OCI-LY3 (cell line): ENCODE data around the gene CCDC78.

Experiments
- EZH2phosphoT487 ChIP-seq: fragments of 200-600 bp; shearing (Covaris generic); IDR thresholded peaks from 2 replicates; pipeline ENCODE4 v1.6.1; 2018; ENCODE audit warnings: antibody characterized with exemption, mixed run types, low read depth
- TF ChIP-seq, protein P1 (sequence below): fragments of 200-600, 300-600 bp; sonication (generic); IDR thresholded peaks from 2 replicates; pipeline ENCODE4 v1.5.1; 2014; ENCODE audit warnings: antibody characterized with exemption, low read length, low read depth

DNA sequence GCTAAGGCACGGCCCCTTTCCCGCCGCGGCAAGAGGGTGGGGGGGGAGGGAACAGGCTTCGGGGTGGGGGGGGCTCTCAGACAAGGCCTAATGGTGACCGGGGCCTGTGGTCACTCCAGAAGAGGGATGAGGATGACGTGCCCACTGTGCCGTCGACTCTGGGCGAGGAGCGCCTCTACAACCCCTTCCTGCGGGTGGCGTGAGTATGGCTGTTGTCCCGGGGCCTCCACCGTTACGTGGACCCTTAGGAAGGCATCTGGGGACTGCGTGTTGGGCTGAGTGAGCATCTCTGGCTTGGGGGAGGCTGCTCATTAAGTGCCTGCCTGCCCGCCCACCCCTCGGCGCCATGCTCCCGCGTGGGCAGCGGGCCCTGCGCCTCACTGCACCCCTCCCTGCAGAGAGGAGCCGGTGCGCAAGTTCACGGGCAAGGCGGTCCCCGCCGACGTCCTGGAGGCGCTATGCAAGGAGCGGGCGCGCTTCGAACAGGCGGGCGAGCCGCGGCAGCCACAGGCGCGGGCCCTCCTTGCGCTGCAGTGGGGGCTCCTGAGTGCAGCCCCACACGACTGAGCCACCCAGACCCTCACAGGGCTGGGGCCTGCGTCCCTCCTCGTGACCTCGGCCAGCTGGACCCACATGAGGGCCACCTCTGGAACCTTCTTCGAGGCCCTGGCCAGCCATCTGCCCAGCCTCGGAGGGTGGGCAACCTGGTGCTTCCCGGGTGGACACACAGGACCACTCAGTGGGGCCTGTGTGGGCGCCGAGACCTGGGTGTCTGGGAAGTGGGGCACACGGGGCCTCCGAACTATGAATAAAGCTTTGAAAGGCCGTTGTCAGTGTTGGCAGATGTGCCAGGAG, 2.9 kb upstream of the CCDC78 start:
- TF ChIP-seq, protein P1, sequence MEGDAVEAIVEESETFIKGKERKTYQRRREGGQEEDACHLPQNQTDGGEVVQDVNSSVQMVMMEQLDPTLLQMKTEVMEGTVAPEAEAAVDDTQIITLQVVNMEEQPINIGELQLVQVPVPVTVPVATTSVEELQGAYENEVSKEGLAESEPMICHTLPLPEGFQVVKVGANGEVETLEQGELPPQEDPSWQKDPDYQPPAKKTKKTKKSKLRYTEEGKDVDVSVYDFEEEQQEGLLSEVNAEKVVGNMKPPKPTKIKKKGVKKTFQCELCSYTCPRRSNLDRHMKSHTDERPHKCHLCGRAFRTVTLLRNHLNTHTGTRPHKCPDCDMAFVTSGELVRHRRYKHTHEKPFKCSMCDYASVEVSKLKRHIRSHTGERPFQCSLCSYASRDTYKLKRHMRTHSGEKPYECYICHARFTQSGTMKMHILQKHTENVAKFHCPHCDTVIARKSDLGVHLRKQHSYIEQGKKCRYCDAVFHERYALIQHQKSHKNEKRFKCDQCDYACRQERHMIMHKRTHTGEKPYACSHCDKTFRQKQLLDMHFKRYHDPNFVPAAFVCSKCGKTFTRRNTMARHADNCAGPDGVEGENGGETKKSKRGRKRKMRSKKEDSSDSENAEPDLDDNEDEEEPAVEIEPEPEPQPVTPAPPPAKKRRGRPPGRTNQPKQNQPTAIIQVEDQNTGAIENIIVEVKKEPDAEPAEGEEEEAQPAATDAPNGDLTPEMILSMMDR, result no peak
- TF ChIP-seq EZH2phosphoT487, result no peak
